GM21528 (cell line): ENCODE results near the gene IGFN1.

ENCODE experiments used
- ATAC-seq: cut with Tn5 transposase; IDR thresholded peaks from one replicate; pipeline ENCODE4 v1.9.1; 2021; ENCODE audit warnings: mild to moderate bottlenecking, moderate library complexity; ENCODE audit not compliant: unreplicated experiment, low FRiP score

IGFN1 gene

GRCh38 chr1:201190624-201191051 is at the start of gene IGFN1:
TSS of gene IGFN1 (plus strand) at chr1:201190824. CDS start at chr1:201193294, 2,470 bp downstream.
- ATAC-seq, result no peak

- ATAC-seq, result no peak
These were observed 49.7 kb upstream of the IGFN1 start for GRCh38 chr1:201140941-201141260.

- no peak for ATAC-seq
These were observed 49.2 kb upstream of the IGFN1 start for GRCh38 chr1:201141418-201141817.

GRCh38 chr1:201142011-201142848 is 48.4 kb upstream of the IGFN1 start:
- ATAC-seq, result no peak

- ATAC-seq, result no peak
These were observed 47.5 kb upstream of the IGFN1 start for GRCh38 chr1:201142849-201143725.

GRCh38 chr1:201143726-201144635 is 46.6 kb upstream of the IGFN1 start:
- ATAC-seq, result no peak

GRCh38 chr1:201144701-201145100 is 45.9 kb upstream of the IGFN1 start:
- no peak for ATAC-seq

- no peak for ATAC-seq
These were observed 45.5 kb upstream of the IGFN1 start for GRCh38 chr1:201145132-201145531.

- ATAC-seq, result no peak
These were observed 44.8 kb upstream of the IGFN1 start for GRCh38 chr1:201145816-201146215.

GRCh38 chr1:201146626-201147390 is 43.8 kb upstream of the IGFN1 start:
- no peak for ATAC-seq

- ATAC-seq, result no peak
These were observed 43.1 kb upstream of the IGFN1 start for GRCh38 chr1:201147396-201148015.

GRCh38 chr1:201149400-201149799 is 41.2 kb upstream of the IGFN1 start:
- no peak for ATAC-seq

- peak; percentile 76 for ATAC-seq
These were observed 36.9 kb upstream of the IGFN1 start for GRCh38 chr1:201153474-201154388.

- peak; percentile 97 for ATAC-seq
These were observed 36.0 kb upstream of the IGFN1 start, which contains the start of gene TMEM9 for GRCh38 chr1:201154389-201155165. TSS of gene TMEM9 (minus strand) at chr1:201154474. CDS start at chr1:201153923, 551 bp downstream.

GRCh38 chr1:201155354-201155753 is 35.3 kb upstream of the IGFN1 start:
- ATAC-seq, result no peak

- no peak for ATAC-seq
These were observed 34.3 kb upstream of the IGFN1 start for GRCh38 chr1:201156346-201156745.

GRCh38 chr1:201156819-201157218 is 33.8 kb upstream of the IGFN1 start:
- no peak for ATAC-seq
